BLaER1 treated with 17β-estradiol and CSF1 and Interleukin-3, amounts not matched to agents 10 nM and 100 nM (cell line): Measurements from ENCODE around the gene UAP1L1.

ENCODE experiments used
- H3K27ac ChIP-seq, 11 experiments: shearing (Covaris generic); formaldehyde crosslinking; 2 replicates each; pipeline ENCODE4 v1.8.1; 2022
- H3K27me3 ChIP-seq, 11 experiments: shearing (Covaris generic); formaldehyde crosslinking; 2 replicates each; pipeline ENCODE4 v1.8.1; 2022
- H3K36me3 ChIP-seq, 11 experiments: shearing (Covaris generic); formaldehyde crosslinking; 2 replicates each; pipeline ENCODE4 v1.8.1; 2022
- H3K4me1 ChIP-seq, 10 experiments: shearing (Covaris generic); formaldehyde crosslinking; 2 replicates each; pipeline ENCODE4 v1.8.1; 2022
- H3K4me2 ChIP-seq, 11 experiments: shearing (Covaris generic); formaldehyde crosslinking; 2 replicates each; pipeline ENCODE4 v1.8.1; 2022
- H3K4me3 ChIP-seq, 10 experiments: shearing (Covaris generic); formaldehyde crosslinking; 2 replicates each; pipeline ENCODE4 v1.8.1; 2022
- H3K9ac ChIP-seq, 11 experiments: shearing (Covaris generic); formaldehyde crosslinking; 2 replicates each; pipeline ENCODE4 v1.8.1; 2022
- H3K9me3 ChIP-seq, 11 experiments: shearing (Covaris generic); formaldehyde crosslinking; replicated peaks in 1 of 11; 2 replicates each; pipeline ENCODE4 v1.8.1; 2022
- H4K20me1 ChIP-seq, 11 experiments: shearing (Covaris generic); formaldehyde crosslinking; 2 replicates each; pipeline ENCODE4 v1.8.1; 2022
- Cebpa-rat ChIP-seq, 11 experiments: shearing (Covaris generic); IDR thresholded peaks; 2 replicates each; pipeline ENCODE4 v1.8.1; 2022

The UAP1L1 gene

DNA sequence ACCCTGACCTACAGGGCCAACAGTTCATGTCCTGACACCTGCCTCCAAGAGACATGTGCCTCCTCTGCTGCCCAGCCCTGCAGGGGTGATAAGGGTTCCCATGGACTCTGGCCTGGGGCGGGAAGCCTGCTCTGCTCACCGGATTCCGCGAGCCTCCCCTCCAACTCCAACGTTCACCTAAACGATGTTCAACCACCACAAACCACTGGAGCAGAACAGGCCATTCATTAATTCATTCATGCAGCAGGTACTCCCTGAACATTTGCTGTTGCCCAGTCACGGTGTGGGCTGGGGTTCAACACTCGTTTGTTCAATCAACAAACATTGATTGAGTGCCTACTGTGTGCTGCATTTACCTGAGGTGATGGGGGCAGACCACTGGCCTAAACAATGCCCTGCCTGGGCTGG, 3.3 kb upstream of the UAP1L1 start:
- Histone ChIP-seq H3K27me3 (no peaks in the 10 kb centered on the region; a peak in 1 of 22 replicates), H3K9ac (peak overlapping the region in 2 of 11 experiments; percentile 25 to 55; a peak in 4 of 22 replicates), H3K4me3 (no peak overlapping the region), H4K20me1 (peaks cover 9 to 24% (median 20%) of the 10 kb centered on the region in 11 experiments; a peak in 21 of 22 replicates), H3K36me3 (peaks cover 0 to 9% (median 0%) of the 10 kb centered on the region in 11 experiments; a peak in 8 of 22 replicates), H3K4me2 (peak overlapping the region; percentile 53 to 99 (median 82); a peak in 20 of 22 replicates), H3K9me3 (no peaks in the 10 kb centered on the region), H3K27ac (peak overlapping the region in 4 of 11 experiments; percentile 51 to 80 (median 70); a peak in 8 of 22 replicates), H3K4me1 (peaks cover 66 to 88% (median 77%) of the 10 kb centered on the region in 10 experiments)
- no peak for TF ChIP-seq Cebpa-rat (IDR thresholded peaks at IDR 0.05)

DNA sequence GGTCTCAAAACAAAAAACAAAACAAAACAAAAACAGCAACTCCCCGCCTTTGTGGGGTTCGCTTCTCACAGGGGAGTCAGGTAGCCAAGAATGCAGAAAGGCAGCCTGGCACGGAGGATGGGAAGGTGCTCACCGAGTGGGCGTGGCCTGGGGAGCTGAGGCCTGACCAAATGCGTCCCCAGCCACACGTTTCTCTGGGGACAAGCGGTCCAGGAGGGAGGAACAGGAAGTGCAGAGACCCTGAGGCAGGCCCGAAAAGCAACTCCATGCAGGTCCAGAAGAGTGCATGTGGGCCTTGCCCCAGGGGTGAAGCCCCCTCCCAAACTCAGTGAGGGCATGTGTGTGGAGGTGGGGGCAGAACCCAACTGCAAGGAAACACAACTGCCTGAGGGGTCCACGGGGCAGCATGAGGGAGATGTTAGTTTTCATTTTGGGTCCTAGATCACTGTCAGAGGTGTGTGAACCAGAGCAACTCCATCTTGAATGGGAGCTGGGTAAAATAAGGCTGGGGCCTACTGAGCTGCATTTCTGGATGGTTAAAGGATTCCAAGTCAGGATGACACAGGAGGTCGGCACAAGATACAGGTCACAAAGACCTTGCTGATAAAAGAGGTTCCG, 2.6 kb upstream of the UAP1L1 start:
- peak overlapping the region in 10 of 11 experiments; percentile 12 to 80 (median 66); a peak in 17 of 22 replicates for H3K27ac ChIP-seq
- peaks cover 67 to 88% (median 77%) of the 10 kb centered on the region in 10 experiments for H3K4me1 ChIP-seq

DNA sequence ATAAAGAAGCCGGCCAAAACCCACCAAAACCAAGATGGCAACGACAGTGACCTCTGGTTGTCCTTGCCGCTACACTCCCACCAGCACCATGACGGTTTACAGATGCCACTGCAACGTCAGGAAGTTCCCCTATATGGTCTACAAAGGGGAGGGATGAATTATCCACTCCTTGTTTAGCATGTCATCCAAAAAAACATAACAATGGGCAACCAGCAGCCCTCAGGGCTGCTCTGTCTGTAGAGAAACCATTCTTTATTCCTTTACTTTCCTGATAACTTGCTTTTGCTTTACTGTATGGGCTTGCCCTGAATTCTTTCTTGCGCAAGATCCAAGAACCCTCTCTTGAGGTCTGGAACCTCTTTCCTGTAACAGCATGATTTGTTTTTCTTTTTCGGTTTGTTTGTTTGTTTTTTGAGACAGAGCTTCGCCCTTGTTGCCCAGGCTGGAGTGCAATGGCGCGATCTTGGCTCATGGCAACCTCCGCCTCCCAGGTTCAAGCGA, 2.0 kb upstream of the UAP1L1 start:
- Histone ChIP-seq H3K27ac (peak overlapping the region in 10 of 11 experiments; percentile 12 to 80 (median 66); a peak in 16 of 22 replicates), H4K20me1 (peaks cover 12 to 25% (median 22%) of the 10 kb centered on the region in 11 experiments; a peak in 18 of 22 replicates), H3K9me3 (no peaks in the 10 kb centered on the region), H3K27me3 (no peaks in the 10 kb centered on the region; a peak in 1 of 22 replicates), H3K4me2 (peak overlapping the region; percentile 49 to 99 (median 77)), H3K9ac (peak overlapping the region in 8 of 11 experiments; percentile 3 to 58 (median 40); a peak in 11 of 22 replicates), H3K36me3 (peaks cover 0 to 22% (median 0%) of the 10 kb centered on the region in 11 experiments; a peak in 10 of 22 replicates), H3K4me3 (no peak overlapping the region; a peak in 1 of 20 replicates), H3K4me1 (peaks cover 72 to 90% (median 79%) of the 10 kb centered on the region in 10 experiments)
- TF ChIP-seq Cebpa-rat (IDR thresholded peaks at IDR 0.05), result peak in 10 of 11 experiments; percentile 31 to 87 (median 74); a peak in 15 of 22 replicates

More for the DNA sequence above, 2.6 kb upstream of the UAP1L1 start:
- Histone ChIP-seq H3K27me3 (no peaks in the 10 kb centered on the region; a peak in 1 of 22 replicates), H3K36me3 (peaks cover 0 to 16% (median 0%) of the 10 kb centered on the region in 11 experiments; a peak in 9 of 22 replicates), H3K9ac (peak overlapping the region in 8 of 11 experiments; percentile 3 to 58 (median 40); a peak in 12 of 22 replicates), H3K9me3 (no peaks in the 10 kb centered on the region), H3K4me2 (peak overlapping the region; percentile 49 to 99 (median 77)), H4K20me1 (peaks cover 10 to 24% (median 19%) of the 10 kb centered on the region in 11 experiments), H3K4me3 (no peak overlapping the region)
- no peak for TF ChIP-seq Cebpa-rat (IDR thresholded peaks at IDR 0.05)

DNA sequence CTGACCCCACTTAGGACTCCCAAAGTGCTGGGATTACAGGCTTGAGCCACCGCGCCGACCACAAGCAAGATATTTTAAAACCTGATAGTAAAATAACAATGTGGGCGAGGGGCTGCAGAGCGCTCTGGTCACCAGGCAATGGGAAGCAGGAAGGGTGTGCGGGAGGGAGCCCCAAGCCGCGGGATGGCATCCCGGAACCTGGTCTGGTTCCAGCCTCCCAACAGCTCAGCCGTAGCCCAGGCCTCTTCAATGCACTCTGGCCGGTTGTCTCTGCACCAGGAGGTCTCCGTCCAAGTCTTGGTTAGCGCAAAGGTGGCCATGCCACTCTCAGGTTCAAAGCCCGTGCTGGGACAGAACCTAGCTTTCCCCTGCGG, 694 bp upstream of the UAP1L1 start:
- TF ChIP-seq Cebpa-rat (IDR thresholded peaks at IDR 0.05), result no peak

DNA sequence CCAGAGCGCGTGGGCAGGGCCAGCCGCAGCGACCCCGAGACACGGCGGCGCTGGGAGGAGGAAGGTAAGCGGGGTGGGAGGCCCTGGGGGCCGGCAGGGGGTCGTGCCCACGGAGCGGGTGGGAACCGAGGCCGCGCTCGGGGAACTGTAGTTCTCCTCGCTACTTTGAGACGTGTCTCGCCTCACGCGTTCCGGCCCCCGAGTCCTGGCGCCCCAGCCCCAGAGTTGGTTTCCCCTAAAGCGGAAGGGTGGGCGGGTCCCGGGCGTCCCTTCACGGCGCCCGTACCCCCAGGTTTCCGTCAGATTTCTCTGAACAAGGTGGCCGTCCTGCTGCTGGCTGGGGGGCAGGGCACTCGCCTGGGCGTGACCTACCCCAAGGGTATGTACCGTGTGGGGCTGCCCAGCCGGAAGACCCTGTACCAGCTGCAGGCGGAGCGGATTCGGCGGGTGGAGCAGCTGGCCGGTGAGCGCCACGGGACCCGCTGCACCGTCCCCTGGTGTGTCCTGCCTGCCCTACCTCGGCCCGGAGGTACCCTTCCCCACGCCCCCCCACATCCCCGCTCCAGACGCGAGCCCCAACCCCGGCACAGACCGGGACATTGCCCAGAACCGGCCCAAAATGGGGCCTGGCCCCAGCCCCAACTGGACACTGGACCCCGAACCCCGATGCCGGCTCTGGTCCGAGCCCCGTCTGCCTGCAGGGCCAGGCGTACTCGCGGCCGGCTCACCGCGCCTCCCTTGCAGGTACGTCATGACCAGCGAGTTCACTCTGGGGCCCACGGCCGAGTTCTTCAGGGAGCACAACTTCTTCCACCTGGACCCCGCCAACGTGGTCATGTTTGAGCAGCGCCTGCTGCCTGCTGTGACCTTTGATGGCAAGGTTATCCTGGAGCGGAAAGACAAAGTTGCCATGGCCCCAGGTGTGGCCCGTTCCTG, 709 bp downstream of the UAP1L1 start:
- Histone ChIP-seq H3K9me3 (no peaks in the 10 kb centered on the region), H3K36me3 (peaks cover 0 to 49% (median 14%) of the 10 kb centered on the region in 11 experiments; a peak in 14 of 22 replicates), H3K27ac (peak overlapping the region; percentile 62 to 79 (median 71)), H3K9ac (peak overlapping the region; percentile 72 to 88 (median 83)), H4K20me1 (peaks cover 33 to 52% (median 48%) of the 10 kb centered on the region in 11 experiments; a peak in 21 of 22 replicates), H3K4me1 (peaks cover 83 to 91% (median 89%) of the 10 kb centered on the region in 10 experiments), H3K4me2 (peak overlapping the region; percentile 95 to 100 (median 97)), H3K27me3 (peaks cover 0 to 3% (median 0%) of the 10 kb centered on the region in 11 experiments; a peak in 1 of 22 replicates), H3K4me3 (peak overlapping the region; percentile 70 to 96 (median 80))
- no peak for TF ChIP-seq Cebpa-rat (IDR thresholded peaks at IDR 0.05)

More for the DNA sequence above, 694 bp upstream of the UAP1L1 start:
- peaks cover 0 to 2% (median 0%) of the 10 kb centered on the region in 11 experiments; a peak in 1 of 22 replicates for H3K27me3 ChIP-seq
- peaks cover 71 to 90% (median 78%) of the 10 kb centered on the region in 10 experiments for H3K4me1 ChIP-seq
- H4K20me1 ChIP-seq, result peaks cover 22 to 38% (median 34%) of the 10 kb centered on the region in 11 experiments; a peak in 18 of 22 replicates
- peak overlapping the region; percentile 58 to 99 (median 85) for H3K4me2 ChIP-seq
- peak overlapping the region in 3 of 11 experiments; percentile 23 to 33 (median 31); a peak in 2 of 22 replicates for H3K9ac ChIP-seq
- H3K9me3 ChIP-seq, result no peaks in the 10 kb centered on the region
- peak overlapping the region in 2 of 10 experiments; percentile 35 to 96; a peak in 2 of 20 replicates for H3K4me3 ChIP-seq
- H3K27ac ChIP-seq, result peak overlapping the region in 3 of 11 experiments; percentile 27 to 44 (median 42); a peak in 4 of 22 replicates
- peaks cover 0 to 35% (median 11%) of the 10 kb centered on the region in 11 experiments; a peak in 14 of 22 replicates for H3K36me3 ChIP-seq

DNA sequence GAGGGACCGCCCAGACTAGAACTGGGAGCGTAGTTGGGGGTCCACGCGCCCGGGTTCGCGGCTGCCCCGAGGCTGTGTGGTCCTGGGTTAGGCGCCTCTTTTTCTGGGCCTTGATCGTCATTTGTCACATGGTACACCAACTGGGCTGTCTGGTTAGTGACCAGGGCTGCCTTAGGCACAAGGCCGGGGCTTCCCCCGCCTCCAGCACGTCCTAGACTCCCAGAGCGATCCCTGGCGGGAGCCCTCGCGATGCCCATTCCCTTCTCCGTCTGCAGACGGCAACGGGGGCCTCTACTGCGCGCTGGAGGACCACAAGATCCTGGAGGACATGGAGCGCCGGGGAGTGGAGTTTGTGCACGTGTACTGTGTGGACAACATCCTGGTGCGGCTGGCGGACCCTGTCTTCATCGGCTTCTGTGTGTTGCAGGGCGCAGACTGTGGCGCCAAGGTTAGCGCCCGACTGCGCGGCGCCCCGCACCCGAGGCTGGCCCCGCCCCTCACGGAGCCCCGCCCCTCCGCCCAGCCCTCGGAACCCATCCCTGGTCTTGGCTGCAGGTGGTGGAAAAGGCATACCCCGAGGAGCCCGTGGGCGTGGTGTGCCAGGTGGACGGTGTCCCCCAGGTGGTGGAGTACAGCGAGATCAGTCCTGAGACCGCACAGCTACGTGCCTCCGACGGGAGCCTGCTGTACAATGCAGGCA, 1.5 kb downstream of the UAP1L1 start:
- Histone ChIP-seq H3K4me1 (peaks cover 83 to 91% (median 89%) of the 10 kb centered on the region in 10 experiments), H3K4me3 (peak overlapping the region in 9 of 10 experiments; percentile 70 to 96 (median 79); a peak in 17 of 20 replicates), H3K27me3 (peaks cover 0 to 3% (median 0%) of the 10 kb centered on the region in 11 experiments; a peak in 1 of 22 replicates), H3K9ac (peak overlapping the region in 8 of 11 experiments; percentile 81 to 88 (median 83); a peak in 15 of 22 replicates), H4K20me1 (peaks cover 36 to 60% (median 53%) of the 10 kb centered on the region in 11 experiments; a peak in 21 of 22 replicates), H3K4me2 (peak overlapping the region; percentile 95 to 100 (median 97)), H3K36me3 (peaks cover 0 to 50% (median 14%) of the 10 kb centered on the region in 11 experiments; a peak in 14 of 22 replicates), H3K27ac (no peak overlapping the region), H3K9me3 (no peaks in the 10 kb centered on the region)
- TF ChIP-seq Cebpa-rat (IDR thresholded peaks at IDR 0.05), result no peak

DNA sequence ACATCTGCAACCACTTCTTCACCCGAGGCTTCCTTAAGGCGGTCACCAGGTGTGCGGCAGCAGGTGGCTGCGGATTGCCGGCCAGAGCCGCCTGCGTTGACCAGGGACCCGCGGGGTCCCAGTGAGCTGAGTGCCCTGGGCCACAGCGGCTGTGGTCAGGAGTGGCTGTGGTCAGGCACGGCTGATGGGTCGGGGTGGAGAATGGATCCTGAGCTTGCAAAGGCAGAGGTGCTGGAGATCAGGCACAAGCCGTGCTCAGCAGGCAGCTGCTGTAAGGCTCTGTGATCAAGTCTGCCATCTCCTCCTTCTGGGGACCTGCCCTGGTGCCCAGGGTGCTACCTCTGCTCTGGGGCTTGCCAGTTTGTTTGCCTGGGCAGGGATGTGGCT, 2.1 kb downstream of the UAP1L1 start:
- H3K27ac ChIP-seq, result 0 out of 22 replicates have a peak overlapping the region, but pooled peaks of 1 of the 11 experiments have one; percentile 4

More for the DNA sequence above, 2.1 kb downstream of the UAP1L1 start:
- peak overlapping the region in 9 of 11 experiments; percentile 5 to 73 (median 39); a peak in 10 of 22 replicates for H3K9ac ChIP-seq
- H3K36me3 ChIP-seq, result peaks cover 0 to 50% (median 14%) of the 10 kb centered on the region in 11 experiments; a peak in 14 of 22 replicates
- no peaks in the 10 kb centered on the region for H3K9me3 ChIP-seq
- TF ChIP-seq Cebpa-rat (IDR thresholded peaks at IDR 0.05), result no peak
- peak overlapping the region in 3 of 10 experiments; percentile 42 to 96 (median 81); a peak in 7 of 20 replicates for H3K4me3 ChIP-seq
- H3K27me3 ChIP-seq, result peaks cover 0 to 3% (median 0%) of the 10 kb centered on the region in 11 experiments; a peak in 1 of 22 replicates
- peak overlapping the region; percentile 95 to 100 (median 97) for H3K4me2 ChIP-seq
- peaks cover 84 to 91% (median 89%) of the 10 kb centered on the region in 10 experiments for H3K4me1 ChIP-seq
- H4K20me1 ChIP-seq, result peaks cover 36 to 66% (median 59%) of the 10 kb centered on the region in 11 experiments; a peak in 21 of 22 replicates
